ENCODE data around the gene NUDT17.
"Not testable (repeated sequence)": the region's sequence is repeated elsewhere in the genome, so short reads cannot be mapped to it uniquely, and the experiment has no call there.

NUDT17 gene

GRCh38 chr1:145845514-145846161 is at the start of gene NUDT17:
TSS of gene NUDT17 (plus strand) at chr1:145845630. CDS start at chr1:145845641, 11 bp downstream.
- DNase-seq, result peak; percentile 53

GRCh38 chr1:145796753-145797152 is 48.7 kb upstream of the NUDT17 start:
- no peak for DNase-seq

- no peak for DNase-seq
Measured at GRCh38 chr1:145799806-145800205, 45.6 kb upstream of the NUDT17 start.

- DNase-seq, result no peak
Measured at GRCh38 chr1:145804235-145805045, 41.0 kb upstream of the NUDT17 start.

- no peak for DNase-seq
Measured at GRCh38 chr1:145805057-145805456, 40.4 kb upstream of the NUDT17 start.

- DNase-seq, result no peak
Measured at GRCh38 chr1:145806408-145806807, 39.0 kb upstream of the NUDT17 start.

- no peak for DNase-seq
Measured at GRCh38 chr1:145806844-145807243, 38.6 kb upstream of the NUDT17 start.

- not testable (repeated sequence) for DNase-seq
Measured at GRCh38 chr1:145812977-145813810, 32.2 kb upstream of the NUDT17 start.

GRCh38 chr1:145818095-145818494 is 27.3 kb upstream of the NUDT17 start:
- DNase-seq, result peak; percentile 9

GRCh38 chr1:145822779-145823331 is 22.6 kb upstream of the NUDT17 start:
- not testable (repeated sequence) for DNase-seq

- peak; percentile 75 for DNase-seq
Measured at GRCh38 chr1:145823565-145824498, 21.6 kb upstream of the NUDT17 start, which contains the start of the genes POLR3C and RNF115. TSS of gene POLR3C (plus strand) at chr1:145824200. CDS start at chr1:145825777, 1,577 bp downstream. TSS of gene RNF115 (minus strand) at chr1:145824095. CDS start at chr1:145823873, 222 bp downstream.

- no peak for DNase-seq
Measured at GRCh38 chr1:145824499-145824842, 21.0 kb upstream of the NUDT17 start.

GRCh38 chr1:145826030-145826429 is 19.4 kb upstream of the NUDT17 start:
- DNase-seq, result no peak

GRCh38 chr1:145827966-145828365 is 17.5 kb upstream of the NUDT17 start:
- no peak for DNase-seq

- no peak for DNase-seq
Measured at GRCh38 chr1:145828367-145829026, 16.9 kb upstream of the NUDT17 start.

- DNase-seq, result not testable (repeated sequence)
Measured at GRCh38 chr1:145830810-145831209, 14.6 kb upstream of the NUDT17 start.

GRCh38 chr1:145837656-145838055 is 7.8 kb upstream of the NUDT17 start:
- no peak for DNase-seq

GRCh38 chr1:145843031-145843430 is 2.4 kb upstream of the NUDT17 start:
- no peak for DNase-seq

GRCh38 chr1:145845144-145845513 is 301 bp upstream of the NUDT17 start:
- DNase-seq, result no peak

GRCh38 chr1:145846201-145846612 is 777 bp downstream of the NUDT17 start:
- no peak for DNase-seq

GRCh38 chr1:145847827-145848226 is 2.4 kb downstream of the NUDT17 start:
- DNase-seq, result no peak
